HEK293 (cell line): ENCODE measurements around the gene USP30.

Experiments
- CTCF ChIA-PET: fragments of 350-600 bp; formaldehyde crosslinking; extraction: SDS; loops from one replicate; lab custom pipeline; 2021; ENCODE audit warnings: antibody characterized with exemption; lab: Yijun Ruan, JAX
- POLR2A ChIA-PET: fragments of 300-600 bp; formaldehyde crosslinking; extraction: SDS; loops from one replicate; lab custom pipeline; 2020; ENCODE audit warnings: antibody characterized with exemption, inconsistent platforms; lab: Yijun Ruan, JAX
- H3K27ac ChIP-seq: fragments of 200-500 bp; sonication (Bioruptor generic); 2 replicates; pipeline ENCODE4 v1.5.1; 2014; ENCODE audit warnings: low read depth, low read length, control low read depth, inconsistent platforms; ENCODE audit errors: extremely low read depth
- H3K36me3 ChIP-seq, 2 experiments: fragments of 200-500 bp in 1 of 2; sonication (Bioruptor generic) in 1 of 2; 1 replicate in 1 of 2; 2 replicates in 1 of 2; pipeline ENCODE4 v1.5.1; 2014 to 2017; ENCODE audit warnings: inconsistent platforms in 2 of 2, low read length in 2 of 2; ENCODE audit not compliant: control insufficient read depth in 2 of 2, insufficient read depth in 1 of 2
- H3K4me1 ChIP-seq: fragments of 200-500 bp; sonication (Bioruptor generic); 2 replicates; pipeline ENCODE4 v1.5.1; 2014; ENCODE audit warnings: mild to moderate bottlenecking, low read length, inconsistent platforms; ENCODE audit not compliant: control insufficient read depth, insufficient read depth
- H3K4me3 ChIP-seq: 2 replicates; pipeline ENCODE4 v1.5.1; 2011; ENCODE audit warnings: low read depth, mild to moderate bottlenecking, control low read depth, low read length, moderate library complexity
- H3K9me3 ChIP-seq: fragments of 200-500 bp; sonication (Bioruptor generic); 2 replicates; pipeline ENCODE4 v1.5.1; 2014; ENCODE audit warnings: low read depth, low read length, inconsistent platforms; ENCODE audit not compliant: control insufficient read depth, insufficient read depth
- EGR2 ChIP-seq: fragments of 450-650 bp; formaldehyde crosslinking; IDR thresholded peaks from 2 replicates; pipeline ENCODE4 v1.5.1; 2016; ENCODE audit warnings: low read depth, missing biosample characterization, missing genetic modification characterization
- PBX3 ChIP-seq: sonication (generic); formaldehyde crosslinking; IDR thresholded peaks from 2 replicates; pipeline ENCODE4 v1.8.1; 2022; ENCODE audit warnings: mild to moderate bottlenecking, moderate library complexity, missing genetic modification reagents
- ZFHX2 ChIP-seq: fragments of 450-650 bp; formaldehyde crosslinking; conservative IDR thresholded peaks from 2 replicates; pipeline ENCODE4 v1.5.1; 2016; ENCODE audit warnings: missing biosample characterization, missing genetic modification characterization
- ZIC2 ChIP-seq: fragments of 450-650 bp; formaldehyde crosslinking; IDR thresholded peaks from 2 replicates; pipeline ENCODE4 v1.5.1; 2016; ENCODE audit warnings: missing biosample characterization, missing genetic modification characterization
- ZNF121 ChIP-seq: fragments of 450-650 bp; formaldehyde crosslinking; IDR thresholded peaks from 2 replicates; pipeline ENCODE4 v1.5.1; 2016; ENCODE audit warnings: missing biosample characterization, missing genetic modification characterization
- ZNF174 ChIP-seq: fragments of 450-650 bp; formaldehyde crosslinking; IDR thresholded peaks from 2 replicates; pipeline ENCODE4 v1.5.0; 2017; ENCODE audit warnings: missing biosample characterization, mild to moderate bottlenecking, missing genetic modification characterization
- ZNF175 ChIP-seq: fragments of 450-650 bp; formaldehyde crosslinking; IDR thresholded peaks from 2 replicates; pipeline ENCODE4 v1.5.1; 2016; ENCODE audit warnings: missing biosample characterization, missing genetic modification characterization
- ZNF274 ChIP-seq, 2 experiments: fragments of 200-500 bp in 1 of 2; fragments of 450-650 bp in 1 of 2; sonication (Bioruptor generic) in 1 of 2; formaldehyde crosslinking in 1 of 2; IDR thresholded peaks; 2 replicates each; pipeline versions ENCODE4 v1.5.1 to v1.6.1; 2014 to 2016; ENCODE audit warnings: borderline replicate concordance in 1 of 2, inconsistent platforms in 1 of 2, low read length in 1 of 2, missing biosample characterization in 1 of 2, missing genetic modification characterization in 1 of 2
- ZNF366 ChIP-seq: fragments of 450-650 bp; formaldehyde crosslinking; conservative IDR thresholded peaks from 2 replicates; pipeline ENCODE4 v1.5.1; 2016; ENCODE audit warnings: missing biosample characterization, missing genetic modification characterization
- ZNF555 ChIP-seq: fragments of 450-650 bp; formaldehyde crosslinking; conservative IDR thresholded peaks from 2 replicates; pipeline ENCODE4 v1.5.1; 2017; ENCODE audit warnings: missing biosample characterization, mild to moderate bottlenecking, missing genetic modification characterization, inconsistent platforms
- ZNF596 ChIP-seq: fragments of 450-650 bp; IDR thresholded peaks from 2 replicates; pipeline ENCODE4 v1.5.0; 2018; ENCODE audit warnings: missing biosample characterization, mild to moderate bottlenecking, missing genetic modification characterization, moderate library complexity
- ZNF600 ChIP-seq: fragments of 450-650 bp; formaldehyde crosslinking; IDR thresholded peaks from 2 replicates; pipeline ENCODE4 v1.5.1; 2016; ENCODE audit warnings: missing biosample characterization, missing genetic modification characterization
- ZNF791 ChIP-seq: fragments of 450-650 bp; formaldehyde crosslinking; IDR thresholded peaks from 2 replicates; pipeline ENCODE4 v1.5.1; 2016; ENCODE audit warnings: missing biosample characterization, missing genetic modification characterization
- TF ChIP-seq, protein P1 (sequence below): fragments of 450-650 bp; IDR thresholded peaks from 2 replicates; pipeline ENCODE4 v1.5.1; 2018; ENCODE audit warnings: missing biosample characterization, missing genetic modification characterization
- TF ChIP-seq, protein P2 (sequence below): fragments of 450-650 bp; formaldehyde crosslinking; IDR thresholded peaks from 2 replicates; pipeline ENCODE4 v1.5.1; 2017; ENCODE audit warnings: missing biosample characterization, missing genetic modification characterization

Gene USP30

DNA sequence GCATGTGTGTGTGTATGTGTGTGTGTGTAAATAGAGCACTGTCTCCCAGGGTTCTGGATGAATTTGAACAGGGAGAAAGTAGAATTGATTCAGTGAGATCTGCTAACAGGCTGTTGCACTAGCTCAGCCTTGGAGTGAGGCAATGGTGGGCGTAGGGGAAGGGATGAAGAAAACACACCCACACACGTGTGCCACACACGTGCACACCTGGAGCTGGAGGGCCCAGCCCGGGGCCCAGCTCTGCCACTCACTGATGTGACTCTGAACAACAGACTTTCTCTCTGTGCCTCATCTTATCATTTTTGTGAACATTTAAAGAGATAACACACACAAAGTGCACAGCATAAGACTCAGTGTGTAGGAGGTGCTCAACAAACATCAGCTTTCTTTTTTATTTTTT lies 68.2 kb downstream of the USP30 start:
- Histone ChIP-seq H3K4me1 (no peaks in the 10 kb centered on the region), H3K27ac (no peak overlapping the region), H3K36me3 (no peaks in the 10 kb centered on the region), H3K9me3 (no peaks in the 10 kb centered on the region), H3K4me3 (no peak overlapping the region)
- POLR2A ChIA-PET, result no interaction called here
- CTCF ChIA-PET, result interaction anchor here (1.6 to 1.7 kb wide), 2 partner anchors 8 to 14 kb away, joined by 3 to 9 read pairs; no protein-coding TSS in a partner anchor
- TF ChIP-seq ZNF274 (IDR thresholded peaks at IDR 0.05; ENCODE audit: low read length) (no peak), ZNF274 (tag by site-specific recombination; IDR thresholded peaks at IDR 0.05; ENCODE audit: borderline replicate concordance) (no peak), ZFHX2 (peak; percentile 57; the same call in 1 of the 2 replicates), EGR2 (tag by site-specific recombination) (peak; percentile 22; the same call in 1 of the 2 replicates)
- TF ChIP-seq, all 188 proteins: peak for 2

DNA sequence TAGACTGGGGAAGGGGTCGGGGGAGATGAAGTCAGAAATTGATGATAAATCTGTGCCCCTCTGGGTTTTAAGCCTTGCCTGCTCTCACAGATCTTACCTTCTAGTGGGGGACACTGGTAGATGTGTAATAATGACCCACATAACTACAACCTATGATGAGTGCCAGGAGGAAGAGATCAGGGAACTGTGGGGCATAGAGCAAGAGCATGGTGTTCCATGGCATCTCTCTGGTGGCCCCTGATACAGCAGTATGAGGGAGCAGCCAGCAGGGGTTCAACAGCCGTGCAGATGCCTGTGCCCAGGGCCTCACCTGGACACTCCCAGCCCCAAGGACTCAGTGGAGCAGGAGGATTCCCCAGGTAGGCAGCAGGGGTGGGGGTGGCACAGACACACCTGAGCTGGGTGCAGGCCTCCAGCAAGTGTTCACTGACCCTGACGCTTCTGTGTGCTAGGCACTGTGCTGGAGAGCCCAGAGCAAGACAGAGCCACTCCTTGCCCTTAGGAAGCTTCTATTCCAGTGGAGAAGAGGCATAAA lies 69.0 kb downstream of the USP30 start:
- ChIA-PET CTCF (interaction anchor here (1.6 to 1.7 kb wide), 2 partner anchors 9 to 13 kb away, joined by 3 to 9 read pairs; no protein-coding TSS in a partner anchor), POLR2A (no interaction called here)
- TF ChIP-seq ZNF121 (tag by site-specific recombination) (no peak), ZNF600 (tag by site-specific recombination) (no peak)
- TF ChIP-seq, all 188 proteins: peak for 0
- Histone ChIP-seq H3K36me3 (no peaks in the 10 kb centered on the region), H3K4me3 (no peak overlapping the region), H3K4me1 (no peaks in the 10 kb centered on the region), H3K27ac (no peak overlapping the region), H3K9me3 (no peaks in the 10 kb centered on the region)

GRCh38 chr12:109124878-109125648 lies 72.7 kb downstream of the USP30 start:
- no peak overlapping the region for H3K27ac ChIP-seq
- POLR2A ChIA-PET, result no interaction called here

GRCh38 chr12:109125791-109126190 lies 73.4 kb downstream of the USP30 start:
- Histone ChIP-seq H3K27ac (no peak overlapping the region), H3K9me3 (no peaks in the 10 kb centered on the region), H3K4me1 (no peaks in the 10 kb centered on the region), H3K4me3 (no peak overlapping the region), H3K36me3 (no peaks in the 10 kb centered on the region)
- ChIA-PET CTCF (interaction anchor here (0.6 to 4.7 kb wide), 2 partner anchors 13 to 138 kb away, joined by 4 to 22 read pairs; no protein-coding TSS in a partner anchor), POLR2A (no interaction called here)
- TF ChIP-seq PBX3 (no peak), ZNF366 (tag by site-specific recombination) (no peak), ZNF175 (tag by site-specific recombination) (no peak)
- TF ChIP-seq, protein P1, sequence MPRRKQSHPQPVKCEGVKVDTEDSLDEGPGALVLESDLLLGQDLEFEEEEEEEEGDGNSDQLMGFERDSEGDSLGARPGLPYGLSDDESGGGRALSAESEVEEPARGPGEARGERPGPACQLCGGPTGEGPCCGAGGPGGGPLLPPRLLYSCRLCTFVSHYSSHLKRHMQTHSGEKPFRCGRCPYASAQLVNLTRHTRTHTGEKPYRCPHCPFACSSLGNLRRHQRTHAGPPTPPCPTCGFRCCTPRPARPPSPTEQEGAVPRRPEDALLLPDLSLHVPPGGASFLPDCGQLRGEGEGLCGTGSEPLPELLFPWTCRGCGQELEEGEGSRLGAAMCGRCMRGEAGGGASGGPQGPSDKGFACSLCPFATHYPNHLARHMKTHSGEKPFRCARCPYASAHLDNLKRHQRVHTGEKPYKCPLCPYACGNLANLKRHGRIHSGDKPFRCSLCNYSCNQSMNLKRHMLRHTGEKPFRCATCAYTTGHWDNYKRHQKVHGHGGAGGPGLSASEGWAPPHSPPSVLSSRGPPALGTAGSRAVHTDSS (tag by site-specific recombination), result no peak

More at GRCh38 chr12:109124878-109125648, 72.7 kb downstream of the USP30 start:
- TF ChIP-seq ZNF174 (tag by site-specific recombination), result no peak
- no peak for TF ChIP-seq ZNF596
- TF ChIP-seq ZNF555, result no peak
- no peak for TF ChIP-seq ZNF791 (tag by site-specific recombination)
- no peak for TF ChIP-seq ZIC2
- TF ChIP-seq, protein P2, sequence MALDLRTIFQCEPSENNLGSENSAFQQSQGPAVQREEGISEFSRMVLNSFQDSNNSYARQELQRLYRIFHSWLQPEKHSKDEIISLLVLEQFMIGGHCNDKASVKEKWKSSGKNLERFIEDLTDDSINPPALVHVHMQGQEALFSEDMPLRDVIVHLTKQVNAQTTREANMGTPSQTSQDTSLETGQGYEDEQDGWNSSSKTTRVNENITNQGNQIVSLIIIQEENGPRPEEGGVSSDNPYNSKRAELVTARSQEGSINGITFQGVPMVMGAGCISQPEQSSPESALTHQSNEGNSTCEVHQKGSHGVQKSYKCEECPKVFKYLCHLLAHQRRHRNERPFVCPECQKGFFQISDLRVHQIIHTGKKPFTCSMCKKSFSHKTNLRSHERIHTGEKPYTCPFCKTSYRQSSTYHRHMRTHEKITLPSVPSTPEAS (tag by site-specific recombination), result no peak
- Histone ChIP-seq H3K4me3 (no peak overlapping the region), H3K36me3 (no peaks in the 10 kb centered on the region), H3K4me1 (no peaks in the 10 kb centered on the region), H3K9me3 (no peaks in the 10 kb centered on the region)
- CTCF ChIA-PET, result interaction anchor here (0.6 to 4.7 kb wide), 3 partner anchors 13 to 876 kb away, joined by 3 to 22 read pairs (median 4); no protein-coding TSS in a partner anchor
